GM23338 (cell line): ENCODE measurements around the gene SAFB.

Source experiments
- CREB1 ChIP-seq: fragments of 250-450 bp; sonication (Bioruptor Pico); IDR thresholded peaks from 2 replicates; pipeline ENCODE4 v1.5.0; 2020; ENCODE audit warnings: low read depth, mild to moderate bottlenecking, moderate library complexity
- CTCF ChIP-seq, 2 experiments: fragments of 200-600 bp in 1 of 2; sonication (generic) in 1 of 2; conservative IDR thresholded peaks; 2 replicates each; pipeline versions ENCODE4 v1.5.1 to v1.6.1; 2016 to 2017; ENCODE audit warnings: antibody characterized with exemption in 2 of 2, low read depth in 2 of 2, mild to moderate bottlenecking in 2 of 2, moderate library complexity in 1 of 2
- EZH2 ChIP-seq: fragments of 200-600 bp; sonication (generic); IDR thresholded peaks from one replicate; pipeline ENCODE4 v1.8.0; 2017; ENCODE audit warnings: antibody characterized with exemption, mild to moderate bottlenecking, low read depth; ENCODE audit not compliant: unreplicated experiment

GRCh38 chr19:5714816-5715215 lies 91.9 kb downstream of the SAFB start:
- no peak for TF ChIP-seq CTCF (conservative IDR thresholded peaks at IDR 0.05; ENCODE audit: low read depth in 2 of 2)
- TF ChIP-seq EZH2, result no peak
- no peak for TF ChIP-seq CREB1 (CRISPR knock-in tag)
